GM18907 (cell line): Measurements from ENCODE around the gene ZNF521.
"Not testable (repeated sequence)": the region's sequence is repeated elsewhere in the genome, so short reads cannot be mapped to it uniquely, and the experiment has no call there.

Experiments
- ATAC-seq: cut with Tn5 transposase; IDR thresholded peaks from one replicate; pipeline ENCODE4 v1.9.1; 2021; ENCODE audit warnings: mild to moderate bottlenecking, moderate library complexity; ENCODE audit not compliant: unreplicated experiment

The ZNF521 gene

DNA sequence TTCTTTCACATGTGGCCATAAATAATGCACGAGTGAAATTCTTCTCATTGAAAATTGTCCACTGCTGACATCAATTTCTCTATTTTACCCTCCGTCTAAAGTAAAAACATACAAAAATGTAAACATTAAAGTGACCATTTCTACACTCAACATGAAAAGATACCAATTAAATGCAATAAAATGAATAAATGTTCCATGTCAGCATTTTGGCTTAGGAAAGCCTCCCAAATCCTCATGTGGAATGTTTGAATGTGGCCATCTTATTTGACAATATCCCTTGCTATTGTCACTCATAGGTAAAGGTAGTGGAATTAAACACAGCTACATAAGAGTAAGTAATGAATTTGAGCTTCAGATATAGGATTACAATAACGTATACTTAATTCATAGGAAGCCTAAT lies 60.8 kb downstream of the ZNF521 start:
- ATAC-seq: no peak

DNA sequence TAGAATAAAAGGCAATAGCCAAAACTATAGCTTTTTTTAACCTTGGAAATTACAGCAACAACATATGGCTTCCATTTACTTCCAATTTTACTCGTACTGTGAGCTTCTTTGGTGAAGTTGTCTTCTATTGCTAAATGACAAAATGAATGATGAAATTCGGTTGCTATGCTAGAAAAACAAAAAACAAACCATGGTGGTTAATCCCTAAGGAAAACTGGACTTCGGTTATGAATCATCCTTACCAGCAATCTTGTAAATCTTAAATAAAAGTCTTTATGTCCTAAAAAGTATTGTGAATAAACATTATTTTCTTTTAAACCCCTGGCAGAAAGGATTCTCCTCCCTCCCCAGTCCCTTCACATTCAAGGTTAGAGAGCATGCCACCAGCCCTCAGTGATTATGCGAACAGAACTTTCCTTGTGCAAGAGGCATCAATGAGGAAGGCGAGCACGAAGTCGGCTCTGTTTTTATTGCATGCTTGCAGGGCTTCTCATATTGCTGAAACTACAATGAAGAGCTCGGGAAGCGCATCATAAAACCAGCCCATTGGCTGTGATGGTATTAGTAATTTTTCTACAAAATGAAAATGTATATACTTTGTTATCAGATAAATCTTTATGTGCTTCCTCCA lies 62.9 kb downstream of the ZNF521 start:
- ATAC-seq: no peak

DNA sequence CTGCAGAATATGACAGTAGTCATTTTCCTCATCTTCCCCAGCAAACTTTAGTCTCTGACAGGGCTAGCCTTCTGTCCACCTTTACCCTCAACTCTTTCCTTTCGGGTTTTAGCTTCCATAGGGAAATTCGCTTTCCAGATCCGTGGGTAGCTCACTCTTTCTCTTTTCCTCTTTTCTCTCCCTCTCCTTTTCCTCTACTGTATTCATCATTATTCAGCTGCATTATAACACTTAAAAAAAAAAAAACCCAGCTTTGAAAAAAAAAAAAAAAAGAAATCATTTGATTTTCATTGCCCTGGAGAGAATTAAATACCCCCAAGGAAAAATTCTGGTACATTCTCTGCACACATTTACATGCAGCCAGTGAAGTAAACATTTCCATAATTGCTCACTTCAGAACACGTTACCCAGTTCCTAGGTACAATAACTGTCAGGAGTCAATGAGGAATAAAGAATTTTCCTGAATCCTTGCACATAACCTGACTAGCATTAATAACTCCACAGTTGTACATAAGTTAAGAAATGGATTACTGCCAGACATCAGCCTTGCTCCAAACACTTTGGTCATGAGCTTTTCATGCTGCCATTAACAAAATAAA lies 63.5 kb downstream of the ZNF521 start:
- no peak for ATAC-seq

DNA sequence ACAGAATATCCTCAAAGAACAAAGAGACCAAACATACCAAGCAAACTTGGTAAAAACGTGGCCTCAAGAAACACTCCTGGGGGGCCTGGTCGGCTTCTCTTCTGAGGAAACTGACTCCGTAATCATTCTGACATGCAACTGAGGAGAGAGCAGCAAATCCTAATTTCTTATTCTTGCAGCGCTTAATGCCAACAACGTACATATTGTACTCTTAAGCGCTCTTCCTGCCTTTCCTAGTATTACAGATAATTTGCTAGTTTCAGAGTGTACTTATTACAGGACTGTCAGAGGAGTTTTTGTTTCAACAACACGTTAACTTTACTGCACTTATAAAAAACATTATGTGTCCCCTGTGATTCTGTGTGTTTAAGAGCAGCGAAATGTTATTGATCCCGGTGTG lies 64.9 kb downstream of the ZNF521 start:
- ATAC-seq: no peak

DNA sequence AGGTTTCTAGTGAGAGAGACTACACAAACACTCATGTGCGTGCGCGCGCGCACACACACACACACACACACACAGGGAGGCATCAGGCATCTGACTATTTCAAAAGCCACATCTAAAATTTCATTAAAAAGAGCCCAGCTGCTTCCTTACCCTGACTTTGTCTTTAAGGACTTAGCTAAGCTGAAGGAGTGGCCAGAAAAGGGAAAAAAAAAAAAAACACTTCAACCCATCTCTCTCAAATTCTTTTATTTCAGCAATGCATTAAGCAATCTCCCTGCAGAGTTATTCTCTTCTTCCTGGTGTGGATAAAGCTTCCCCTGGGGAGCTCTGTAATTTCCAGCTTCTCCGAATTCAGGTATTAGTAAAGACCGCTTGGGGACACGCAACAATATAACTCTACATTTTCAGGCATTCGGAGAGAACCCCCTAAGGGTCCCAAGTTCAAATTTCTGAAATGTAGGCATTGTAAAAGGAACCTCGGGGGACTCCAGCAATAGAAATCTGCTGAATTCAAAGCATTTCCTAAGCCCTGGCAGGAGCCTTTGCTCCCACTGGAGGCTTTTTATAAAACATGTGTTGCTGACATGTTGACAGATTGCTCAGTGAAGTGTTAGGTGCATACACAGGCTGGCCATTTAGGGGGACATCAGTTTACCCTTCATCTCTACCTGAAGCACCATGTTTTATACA lies 67.0 kb downstream of the ZNF521 start:
- ATAC-seq: no peak

DNA sequence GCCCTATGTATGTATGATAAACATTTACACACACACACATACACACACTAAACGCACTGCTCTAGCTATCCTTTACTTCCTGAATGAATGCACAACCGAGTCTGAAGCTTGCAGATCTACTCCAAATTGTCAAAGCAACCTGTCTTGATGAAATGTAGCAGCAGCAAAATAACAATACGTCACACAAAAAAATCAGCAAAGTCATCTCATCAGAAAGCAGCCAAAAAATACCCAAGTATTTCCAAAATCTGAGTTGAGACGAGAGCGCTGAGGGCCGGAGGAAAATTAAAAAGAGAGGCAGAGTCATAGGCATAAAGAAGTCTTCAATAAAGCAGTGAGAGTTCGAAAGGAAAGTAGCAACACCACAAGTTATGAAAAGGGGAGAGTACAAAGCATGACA lies 67.7 kb downstream of the ZNF521 start:
- no peak for ATAC-seq

DNA sequence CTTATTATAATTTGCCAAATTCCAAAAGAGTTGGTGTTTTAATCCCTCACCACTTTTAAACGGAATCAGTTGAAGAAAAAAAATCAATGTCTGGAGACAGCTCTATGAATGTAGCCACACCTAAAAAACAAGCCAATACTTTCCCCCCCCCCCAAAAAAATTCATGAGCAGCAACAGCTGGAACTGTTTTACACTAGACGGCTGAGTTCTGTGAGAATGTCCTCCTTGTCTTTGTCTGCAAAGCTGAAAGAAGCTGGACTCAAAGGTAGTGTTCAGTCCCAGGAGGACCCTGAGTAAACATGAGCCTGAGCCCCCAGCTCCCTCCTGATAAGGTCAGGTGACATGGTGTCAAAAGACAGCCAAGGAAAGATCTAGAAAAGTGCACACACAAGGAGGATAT lies 68.2 kb downstream of the ZNF521 start:
- ATAC-seq: no peak

DNA sequence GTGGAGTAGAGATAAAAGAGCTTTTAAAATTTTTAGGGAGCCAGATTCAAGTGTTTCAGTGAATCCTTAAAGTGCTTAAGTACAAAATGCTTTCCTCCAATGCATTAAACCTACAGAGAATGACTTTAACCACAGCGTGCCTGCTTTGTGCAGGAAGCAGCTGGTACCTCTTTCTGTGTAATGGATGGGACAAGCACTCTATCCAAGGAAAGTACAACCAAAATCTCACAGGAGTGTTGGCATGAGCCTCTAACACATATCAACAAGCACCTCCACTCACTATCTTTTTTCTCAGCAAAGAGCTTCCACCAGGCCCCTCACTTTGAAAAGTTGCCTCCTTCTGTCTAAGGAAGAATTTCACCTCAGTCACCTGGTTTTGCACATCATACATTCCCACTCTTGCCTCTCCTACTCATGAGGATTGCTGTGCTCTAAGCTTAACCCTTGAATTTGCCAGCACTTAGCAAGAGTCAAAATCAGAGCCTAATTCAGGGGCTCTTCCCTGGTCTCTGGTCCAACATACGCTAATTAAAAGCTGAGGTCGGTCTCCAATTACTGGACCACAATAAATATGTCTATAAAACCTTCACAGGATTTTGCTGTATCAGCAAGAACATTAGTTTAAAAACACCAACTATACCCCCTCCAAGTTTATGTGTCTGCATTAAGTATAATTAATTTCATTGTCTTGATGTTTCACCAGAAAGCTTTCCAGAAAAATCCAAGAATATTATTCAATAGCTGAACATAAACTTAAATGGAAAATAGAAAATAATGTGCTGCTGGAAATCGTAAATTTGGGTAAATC lies 68.9 kb downstream of the ZNF521 start:
- no peak for ATAC-seq

DNA sequence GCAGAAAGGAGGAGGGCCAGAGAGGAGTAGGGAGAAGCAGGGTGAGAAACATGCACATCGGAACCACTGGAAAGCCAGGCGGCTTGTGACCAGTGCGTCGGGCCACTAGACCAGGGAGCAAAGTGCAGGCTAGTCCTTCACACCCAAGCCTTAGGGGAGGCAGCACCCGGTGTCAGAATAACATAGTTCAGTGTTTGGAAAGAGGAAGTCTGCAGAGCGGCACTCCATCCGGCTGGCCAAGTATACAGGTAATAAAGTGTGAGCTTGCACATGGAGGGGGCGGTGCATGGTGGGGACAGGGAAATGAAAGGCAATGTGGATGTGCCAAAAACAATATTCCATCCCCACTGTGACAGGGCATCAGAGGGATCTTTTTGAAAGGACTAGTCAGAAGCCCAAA lies 69.7 kb downstream of the ZNF521 start:
- ATAC-seq: no peak

DNA sequence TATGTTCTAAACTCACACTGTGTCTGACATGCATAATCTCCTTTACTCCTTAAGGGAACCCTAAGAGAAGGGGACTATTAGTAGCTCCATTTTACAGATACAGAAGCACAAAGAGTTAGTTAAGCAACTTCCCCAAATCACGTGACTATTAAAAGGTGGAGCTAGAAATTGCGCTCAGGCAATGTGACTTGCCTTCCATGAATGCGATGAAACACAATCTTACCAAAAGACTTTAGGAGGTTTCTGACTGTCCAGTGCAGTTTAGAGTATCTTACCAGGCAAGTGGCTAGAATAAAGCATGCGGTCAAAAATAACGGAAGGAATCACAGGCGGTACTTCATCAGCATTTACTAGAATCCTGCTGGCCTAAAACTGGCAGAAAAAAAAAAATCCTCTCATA lies 70.4 kb downstream of the ZNF521 start:
- ATAC-seq: no peak

DNA sequence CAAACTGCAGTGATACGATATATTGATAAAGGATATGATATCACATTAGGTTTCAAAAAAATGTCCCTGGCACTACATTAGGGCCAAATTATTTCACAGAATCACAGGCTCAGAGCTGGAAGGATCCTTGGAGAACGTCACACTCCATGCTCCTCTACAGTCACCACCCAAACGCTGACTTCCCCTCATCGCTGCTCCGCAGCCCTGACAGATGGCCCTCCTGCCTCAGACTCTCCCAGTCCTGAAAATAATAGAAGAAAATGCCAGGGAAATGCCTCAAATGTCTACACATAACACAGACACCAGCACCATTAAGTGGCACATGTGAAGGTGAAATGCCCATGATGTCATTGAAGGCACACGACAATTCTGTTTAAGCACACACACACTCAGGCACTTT lies 72.0 kb downstream of the ZNF521 start:
- no peak for ATAC-seq

DNA sequence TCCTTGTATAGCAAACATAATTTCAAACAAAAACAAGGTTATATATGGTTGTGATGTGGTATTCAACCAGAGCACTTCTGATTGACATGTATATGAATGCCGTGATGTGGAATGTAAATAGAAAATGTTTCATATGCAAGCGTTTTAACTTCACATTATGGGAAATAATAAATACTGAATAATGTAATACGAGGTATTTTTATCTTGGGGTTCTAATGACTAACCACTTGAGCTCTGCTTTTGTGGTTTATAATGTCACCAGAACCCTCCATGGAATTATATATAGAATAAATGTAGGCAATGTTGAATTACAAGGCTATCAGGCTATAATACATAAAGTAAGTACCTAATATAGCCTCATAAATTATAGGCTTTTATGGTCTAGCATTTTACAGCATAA lies 72.4 kb downstream of the ZNF521 start:
- ATAC-seq: no peak

DNA sequence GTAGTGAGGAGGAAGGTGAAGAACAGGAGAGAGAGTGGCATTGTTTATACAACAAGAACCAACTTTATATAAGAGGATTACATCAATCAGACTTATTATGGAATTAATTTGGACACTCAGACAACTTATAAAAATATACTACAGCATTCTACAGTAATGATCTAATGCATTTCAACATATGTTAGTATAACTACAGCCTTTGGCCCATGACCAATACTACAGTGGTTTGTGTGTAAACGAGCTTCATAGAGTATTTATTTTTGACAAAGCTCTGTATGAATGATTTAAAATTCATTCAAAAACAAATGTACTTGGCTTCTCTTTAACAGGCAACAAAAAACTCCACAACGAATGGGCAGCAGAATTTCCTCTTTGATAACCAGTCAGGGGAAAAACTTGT lies 72.8 kb downstream of the ZNF521 start:
- ATAC-seq: no peak

DNA sequence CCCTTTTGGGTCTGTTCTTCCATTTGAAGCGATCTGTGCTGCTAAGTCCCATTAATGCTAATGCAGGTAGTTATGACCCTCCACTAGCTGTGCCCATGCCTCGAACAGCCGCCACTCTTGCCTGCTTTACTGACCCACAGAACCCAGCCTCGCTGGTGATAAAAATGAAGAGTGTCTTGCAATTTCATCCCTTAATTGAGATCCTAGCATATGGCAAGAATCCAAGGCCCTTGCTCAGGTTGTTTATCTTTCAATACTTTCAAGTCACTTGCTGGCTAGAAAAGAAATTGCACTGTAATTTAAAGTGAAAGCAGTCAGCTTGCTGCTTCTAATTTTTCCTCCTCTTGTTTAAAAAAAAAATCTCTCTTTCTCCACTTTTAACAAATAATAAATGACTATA lies 73.6 kb downstream of the ZNF521 start:
- ATAC-seq: no peak

DNA sequence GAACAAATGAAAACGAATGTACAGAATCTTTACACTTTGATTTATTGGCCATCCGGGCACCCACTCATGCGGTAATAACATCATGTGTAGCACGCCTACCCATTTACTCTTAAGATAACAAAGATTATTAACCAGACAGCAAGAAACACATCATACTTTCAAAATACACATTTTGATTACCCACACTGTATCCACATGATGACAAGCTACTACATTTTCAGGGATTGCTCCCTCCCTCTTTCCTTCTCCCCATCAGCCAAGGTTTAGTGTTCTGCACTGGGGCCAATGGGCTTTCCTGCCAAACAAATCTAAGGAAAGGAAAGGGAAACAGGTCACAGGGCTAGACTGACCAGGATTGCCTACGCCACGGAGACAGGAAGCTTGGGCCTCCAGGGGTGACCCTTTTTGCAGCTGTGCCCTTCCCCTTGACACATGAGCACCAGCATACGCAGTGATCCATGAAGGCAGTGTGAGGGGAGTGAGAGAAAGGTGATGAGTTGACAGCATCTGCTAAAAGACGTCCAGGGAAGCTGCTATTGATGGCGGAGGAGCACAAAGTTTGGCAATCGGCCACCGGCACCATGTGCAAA lies 76.5 kb downstream of the ZNF521 start:
- ATAC-seq: no peak

DNA sequence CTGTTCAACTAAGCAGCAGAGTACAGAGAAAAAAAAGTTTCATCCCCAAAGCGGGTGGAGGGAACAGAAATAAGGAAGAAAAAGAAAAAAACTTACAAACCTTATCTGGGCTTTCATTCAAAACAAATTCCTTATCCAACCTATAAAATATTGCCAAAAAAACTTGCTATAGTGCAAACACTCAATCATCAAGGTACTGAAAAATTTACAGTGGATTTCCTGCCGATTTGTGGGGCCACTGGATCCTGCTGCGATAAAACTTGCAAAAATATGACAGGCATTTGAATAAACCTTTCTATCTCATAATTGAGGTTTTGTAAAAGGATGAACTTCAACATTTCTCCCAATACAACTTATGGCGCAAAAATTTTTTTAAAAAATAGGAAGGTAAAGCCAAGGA lies 77.0 kb downstream of the ZNF521 start:
- ATAC-seq: no peak

DNA sequence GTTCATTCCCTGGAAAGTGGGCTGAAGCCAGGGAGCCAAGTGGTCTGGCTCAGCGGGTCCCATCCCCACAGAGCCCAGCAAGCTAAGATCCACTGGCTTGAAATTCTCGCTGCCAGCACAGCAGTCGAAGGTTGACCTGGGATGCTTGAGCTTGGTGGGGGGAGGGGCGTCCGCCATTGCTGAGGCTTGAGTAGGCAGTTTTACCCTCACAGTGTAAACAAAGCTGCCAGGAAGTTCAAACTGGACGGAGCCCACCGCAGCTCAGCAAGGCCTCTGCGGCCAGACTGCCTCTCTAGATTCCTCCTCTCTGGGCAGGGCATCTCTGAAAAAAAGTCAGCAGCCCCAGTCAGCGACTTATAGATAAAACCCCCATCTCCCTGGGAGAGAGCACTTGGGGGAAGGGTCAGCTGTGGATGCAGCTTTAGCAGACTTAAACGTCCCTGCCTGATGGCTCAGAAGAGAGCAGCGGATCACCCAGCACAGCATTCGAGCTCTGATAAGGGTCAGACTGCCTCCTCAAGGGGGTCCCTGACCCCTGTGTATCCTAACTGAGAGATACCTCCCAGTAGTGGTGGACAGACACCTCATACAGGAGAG lies 84.9 kb downstream of the ZNF521 start:
- ATAC-seq: not testable (repeated sequence)

DNA sequence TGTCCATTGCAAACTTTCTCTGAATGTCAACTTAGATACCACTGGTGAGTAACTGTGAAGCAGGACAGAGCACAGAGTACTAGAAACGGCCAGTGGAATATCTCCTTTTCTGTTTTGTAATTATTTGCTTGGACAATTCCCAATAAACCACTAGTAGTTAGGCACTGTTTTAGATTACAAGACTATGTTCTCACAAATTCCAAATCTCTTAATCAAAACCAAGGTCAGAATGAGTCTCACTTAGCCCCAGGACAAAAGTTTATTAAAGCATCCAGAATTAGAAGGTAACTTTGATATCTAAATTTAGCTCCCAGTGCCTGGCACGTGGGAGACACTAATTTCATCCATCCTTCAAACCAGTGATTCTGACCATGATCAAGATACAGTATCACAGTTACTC lies 89.0 kb downstream of the ZNF521 start:
- ATAC-seq: no peak

DNA sequence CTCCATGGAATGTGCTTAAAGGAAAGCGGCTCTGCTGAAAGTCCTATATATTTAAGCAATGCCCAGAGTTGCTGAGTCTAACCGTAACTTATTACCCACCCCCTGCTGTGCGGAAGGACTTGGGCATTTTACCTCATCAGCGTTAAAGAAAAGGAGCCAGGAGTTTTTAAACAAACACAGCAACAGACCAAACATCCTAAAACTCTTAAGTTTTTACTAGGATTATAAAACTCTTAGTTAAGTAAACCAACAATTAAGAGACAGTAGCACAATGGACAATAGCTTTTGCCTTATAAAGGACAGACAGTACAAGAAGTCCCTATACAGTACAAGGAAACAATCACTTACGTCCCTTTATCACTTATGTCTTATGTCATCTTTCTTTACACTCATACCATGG lies 90.2 kb downstream of the ZNF521 start:
- no peak for ATAC-seq

DNA sequence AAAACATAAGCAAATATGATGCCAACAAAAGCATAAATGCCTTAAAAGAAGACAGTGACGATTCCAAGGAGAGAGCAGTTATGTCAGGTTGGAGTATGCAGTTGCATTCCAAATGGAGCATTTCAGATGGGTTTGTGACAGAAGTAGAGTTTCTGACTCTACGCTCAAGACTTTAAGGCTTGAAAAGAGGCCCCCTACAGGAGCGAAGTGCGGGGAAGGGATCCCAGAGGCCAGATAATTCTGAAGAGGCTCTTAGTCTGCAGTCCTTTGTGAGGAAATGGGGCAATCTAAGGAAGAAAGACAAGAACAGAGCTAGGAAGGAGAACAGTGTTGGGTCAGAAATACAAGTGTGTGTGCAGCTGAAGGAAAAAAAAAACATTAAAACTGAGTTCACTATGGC lies 95.5 kb downstream of the ZNF521 start:
- no peak for ATAC-seq

DNA sequence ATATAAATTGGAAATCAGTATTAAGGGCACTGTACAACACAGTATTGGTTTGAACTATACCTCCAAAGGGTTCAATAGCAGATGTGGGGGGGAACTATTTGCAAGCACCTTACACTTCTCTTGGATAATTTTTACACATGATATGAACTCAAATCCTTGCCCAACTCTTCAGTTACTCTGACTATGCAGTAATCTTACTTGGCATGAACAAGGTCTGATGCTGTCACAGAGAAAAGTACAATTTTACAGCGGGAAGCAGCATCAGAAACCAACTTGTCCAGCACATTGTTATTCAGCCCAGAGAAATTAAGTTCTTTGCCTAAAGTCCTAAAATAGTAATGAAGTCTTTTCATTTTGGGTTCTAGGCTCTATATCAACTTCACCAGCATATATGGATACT lies 98.2 kb downstream of the ZNF521 start:
- no peak for ATAC-seq
